ENCODE measurements around the gene SYT7. TPM values are rescaled to one million over a fixed set of nuclear protein-coding genes. Genes with fewer than 3 reads are reported as not detected.

SYT7 gene
- polyA plus RNA-seq, 1 donor (not counting 4 experiments of a cell fraction or from before 2014, with no cell fraction given) = 2.6 TPM

GRCh38 chr11:61476371-61476770 lies 104.5 kb downstream of the SYT7 start:
- H4K20me1 ChIP-seq (ENCODE audit: control insufficient read depth, extremely low read depth, insufficient read depth, low read length) = no peaks in the 10 kb centered on the region
- peaks cover 10% of the 10 kb centered on the region for H3K4me1 ChIP-seq (ENCODE audit: control insufficient read depth, extremely low read depth, insufficient read depth, low read length)
- no peak overlapping the region for H3K4me2 ChIP-seq (ENCODE audit: control insufficient read depth, extremely low read depth, insufficient read depth, low read depth, low read length)
- no peaks in the 10 kb centered on the region for H3K9me1 ChIP-seq (ENCODE audit: control insufficient read depth, extremely low read depth, insufficient read depth, low read length)
- no peak overlapping the region for H3K9ac ChIP-seq (ENCODE audit: control insufficient read depth, extremely low read depth, insufficient read depth, low read length)
- dilution Hi-C loops (cut with MboI; ENCODE audit: extremely low pct_ligation_motif_present, low sequenced_read_pairs) = no loop called here
- peaks cover 5% of the 10 kb centered on the region for H3K27me3 ChIP-seq (ENCODE audit: control insufficient read depth, extremely low read depth, insufficient read depth, low read length)
- no peaks in the 10 kb centered on the region for H3K9me3 ChIP-seq (ENCODE audit: control insufficient read depth, low read depth, low read length)
- FAIRE-seq = no peak
- no peak for DNase-seq (ENCODE audit: low read depth, low spot score)
- no peaks in the 10 kb centered on the region for H3K79me2 ChIP-seq (ENCODE audit: control insufficient read depth, insufficient read depth, low read length)
- no peak overlapping the region for H3K27ac ChIP-seq (ENCODE audit: control insufficient read depth, insufficient read depth, low read length)
- TF ChIP-seq, protein P1, sequence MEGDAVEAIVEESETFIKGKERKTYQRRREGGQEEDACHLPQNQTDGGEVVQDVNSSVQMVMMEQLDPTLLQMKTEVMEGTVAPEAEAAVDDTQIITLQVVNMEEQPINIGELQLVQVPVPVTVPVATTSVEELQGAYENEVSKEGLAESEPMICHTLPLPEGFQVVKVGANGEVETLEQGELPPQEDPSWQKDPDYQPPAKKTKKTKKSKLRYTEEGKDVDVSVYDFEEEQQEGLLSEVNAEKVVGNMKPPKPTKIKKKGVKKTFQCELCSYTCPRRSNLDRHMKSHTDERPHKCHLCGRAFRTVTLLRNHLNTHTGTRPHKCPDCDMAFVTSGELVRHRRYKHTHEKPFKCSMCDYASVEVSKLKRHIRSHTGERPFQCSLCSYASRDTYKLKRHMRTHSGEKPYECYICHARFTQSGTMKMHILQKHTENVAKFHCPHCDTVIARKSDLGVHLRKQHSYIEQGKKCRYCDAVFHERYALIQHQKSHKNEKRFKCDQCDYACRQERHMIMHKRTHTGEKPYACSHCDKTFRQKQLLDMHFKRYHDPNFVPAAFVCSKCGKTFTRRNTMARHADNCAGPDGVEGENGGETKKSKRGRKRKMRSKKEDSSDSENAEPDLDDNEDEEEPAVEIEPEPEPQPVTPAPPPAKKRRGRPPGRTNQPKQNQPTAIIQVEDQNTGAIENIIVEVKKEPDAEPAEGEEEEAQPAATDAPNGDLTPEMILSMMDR (optimal IDR thresholded peaks at IDR 0.05 in 1 of 3, IDR thresholded peaks at IDR 0.05 in 1 of 3, conservative IDR thresholded peaks at IDR 0.05 in 1 of 3; ENCODE audit: extremely low read depth in 1 of 3, insufficient read depth in 2 of 3, low read length in 3 of 3) = no peak
- TF ChIP-seq EZH2 (IDR thresholded peaks at IDR 0.05; ENCODE audit: low read length) = no peak
- H2AFZ ChIP-seq (ENCODE audit: control insufficient read depth, low read length) = no peak overlapping the region
- H3K36me3 ChIP-seq (ENCODE audit: control insufficient read depth in 2 of 2, extremely low read depth in 1 of 2, insufficient read depth in 2 of 2, low read length in 2 of 2) = no peaks in the 10 kb centered on the region
- H3K4me3 ChIP-seq (ENCODE audit: control insufficient read depth in 2 of 3, extremely low read depth in 1 of 3, insufficient read depth in 2 of 3, low read depth in 1 of 3, low read length in 3 of 3) = no peak overlapping the region

- Histone ChIP-seq H2AFZ (ENCODE audit: control insufficient read depth, low read length) (no peak overlapping the region), H3K9me3 (ENCODE audit: control insufficient read depth, low read depth, low read length) (no peaks in the 10 kb centered on the region), H3K4me2 (ENCODE audit: control insufficient read depth, extremely low read depth, insufficient read depth, low read depth, low read length) (no peak overlapping the region), H4K20me1 (ENCODE audit: control insufficient read depth, extremely low read depth, insufficient read depth, low read length) (no peaks in the 10 kb centered on the region), H3K9ac (ENCODE audit: control insufficient read depth, extremely low read depth, insufficient read depth, low read length) (no peak overlapping the region), H3K79me2 (ENCODE audit: control insufficient read depth, insufficient read depth, low read length) (no peaks in the 10 kb centered on the region), H3K27me3 (ENCODE audit: control insufficient read depth, extremely low read depth, insufficient read depth, low read length) (peaks cover 5% of the 10 kb centered on the region), H3K27ac (ENCODE audit: control insufficient read depth, insufficient read depth, low read length) (no peak overlapping the region), H3K4me1 (ENCODE audit: control insufficient read depth, extremely low read depth, insufficient read depth, low read length) (peaks cover 10% of the 10 kb centered on the region), H3K36me3 (ENCODE audit: control insufficient read depth in 2 of 2, extremely low read depth in 1 of 2, insufficient read depth in 2 of 2, low read length in 2 of 2) (no peaks in the 10 kb centered on the region), H3K9me1 (ENCODE audit: control insufficient read depth, extremely low read depth, insufficient read depth, low read length) (no peaks in the 10 kb centered on the region), H3K4me3 (ENCODE audit: control insufficient read depth in 2 of 3, extremely low read depth in 1 of 3, insufficient read depth in 2 of 3, low read depth in 1 of 3, low read length in 3 of 3) (no peak overlapping the region)
- dilution Hi-C loops (cut with MboI; ENCODE audit: extremely low pct_ligation_motif_present, low sequenced_read_pairs) = no loop called here
- FAIRE-seq (no peak), DNase-seq (ENCODE audit: low read depth, low spot score) (no peak)
- no peak for TF ChIP-seq EZH2 (IDR thresholded peaks at IDR 0.05; ENCODE audit: low read length)
- TF ChIP-seq, protein P1 (optimal IDR thresholded peaks at IDR 0.05 in 1 of 3, IDR thresholded peaks at IDR 0.05 in 1 of 3, conservative IDR thresholded peaks at IDR 0.05 in 1 of 3; ENCODE audit: extremely low read depth in 1 of 3, insufficient read depth in 2 of 3, low read length in 3 of 3) = no peak
Observed at GRCh38 chr11:61475433-61475832, 105.4 kb downstream of the SYT7 start.
